M059J (cell line): ENCODE measurements around the gene RNF11. TPM values are rescaled to one million over a fixed set of nuclear protein-coding genes. Genes with fewer than 3 reads are reported as not detected.
"Not testable (repeated sequence)": the region's sequence is repeated elsewhere in the genome, so short reads cannot be mapped to it uniquely, and the experiment has no call there.

ENCODE experiments used
- DNase-seq: peaks from one replicate; pipeline ENCODE4 v3.0.0-alpha.2; 2012; ENCODE audit warnings: low read depth
- total RNA-seq: library from RNA; depleted of rRNA; stranded (reverse); fragments of >200 nt; shearing (Covaris generic); gene quantifications from 2 replicates; pipeline ENCODE4 v1.2.3, GENCODE V29; 2014

Gene RNF11
- total RNA-seq, 1 experiment from 2014 or later, result 237 TPM

DNA sequence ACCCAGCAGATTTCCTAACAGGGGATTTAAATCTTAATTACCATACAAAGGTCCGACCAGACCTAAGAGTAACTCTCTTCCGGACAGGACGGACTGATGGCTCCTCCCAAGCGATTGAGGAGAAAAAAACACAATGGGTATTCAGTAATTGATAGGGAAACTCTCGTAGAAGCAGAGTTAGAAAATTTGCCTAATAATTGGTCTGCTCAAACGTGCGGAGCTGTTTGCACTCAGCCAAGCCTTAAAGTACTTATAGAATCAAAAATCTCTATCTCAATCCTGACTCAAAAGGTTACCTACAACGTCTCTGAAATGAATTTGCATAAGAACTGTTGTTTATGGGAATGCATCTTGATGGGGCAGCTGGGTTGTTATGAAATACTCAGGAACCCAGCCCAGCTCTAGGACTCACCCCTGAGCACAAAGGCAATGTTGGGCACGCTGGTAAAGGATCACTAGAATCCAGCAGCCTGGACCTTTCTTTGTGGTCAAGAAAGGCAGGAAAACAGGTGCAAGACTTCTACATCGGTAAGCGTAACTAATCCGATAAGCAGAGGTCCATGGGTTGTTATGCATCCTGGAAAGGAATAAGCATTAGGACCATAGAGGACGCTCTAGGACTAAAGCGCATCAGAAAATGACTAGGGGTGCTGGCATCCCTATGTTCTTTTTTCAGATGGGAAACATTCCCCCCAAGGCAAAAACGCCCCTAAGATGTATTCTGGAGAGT, 8.7 kb upstream of the RNF11 start:
- not testable (repeated sequence) for DNase-seq

DNA sequence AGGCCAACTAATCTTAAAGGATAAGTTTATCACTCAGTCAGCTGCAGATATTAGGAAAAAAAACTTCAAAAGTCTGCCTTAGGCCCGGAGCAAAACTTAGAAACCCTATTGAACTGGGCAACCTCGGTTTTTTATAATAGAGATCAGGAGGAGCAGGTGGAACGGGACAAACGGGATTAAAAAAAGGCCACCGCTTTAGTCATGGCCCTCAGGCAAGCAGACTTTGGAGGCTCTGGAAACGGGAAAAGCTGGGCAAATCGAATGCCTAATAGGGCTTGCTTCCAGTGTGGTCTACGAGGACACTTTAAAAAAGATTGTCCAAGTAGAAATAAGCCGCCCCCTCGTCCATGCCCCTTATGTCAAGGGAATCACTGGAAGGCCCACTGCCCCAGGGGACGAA, 7.6 kb upstream of the RNF11 start:
- DNase-seq, result not testable (repeated sequence)

DNA sequence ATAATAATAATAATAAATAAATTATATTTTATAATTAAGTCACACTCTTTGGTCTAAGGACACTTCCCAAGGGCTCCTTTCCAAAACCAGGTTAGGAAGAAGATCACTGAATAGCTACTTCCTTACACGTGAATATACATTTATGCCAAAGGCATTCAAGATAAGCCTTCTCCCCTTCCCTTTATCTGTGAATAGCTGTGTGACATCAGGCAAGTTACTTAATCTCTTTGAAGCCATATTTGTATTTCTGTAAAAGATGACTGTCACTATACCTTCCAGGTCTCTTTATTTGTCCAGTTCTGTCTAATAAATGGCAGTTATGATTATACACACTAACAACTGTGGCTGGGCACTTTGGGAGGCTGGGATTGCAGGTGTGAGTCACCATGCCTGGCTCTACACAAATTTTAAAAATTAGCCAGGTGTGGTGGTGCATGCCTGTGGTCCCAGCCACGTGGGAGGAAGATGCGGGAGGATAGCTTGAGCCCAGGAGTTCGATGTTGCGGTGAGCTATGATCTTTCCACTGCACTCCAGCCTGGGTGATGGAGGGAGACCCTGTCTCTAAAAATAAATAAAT, 5.5 kb upstream of the RNF11 start:
- DNase-seq, result no peak

DNA sequence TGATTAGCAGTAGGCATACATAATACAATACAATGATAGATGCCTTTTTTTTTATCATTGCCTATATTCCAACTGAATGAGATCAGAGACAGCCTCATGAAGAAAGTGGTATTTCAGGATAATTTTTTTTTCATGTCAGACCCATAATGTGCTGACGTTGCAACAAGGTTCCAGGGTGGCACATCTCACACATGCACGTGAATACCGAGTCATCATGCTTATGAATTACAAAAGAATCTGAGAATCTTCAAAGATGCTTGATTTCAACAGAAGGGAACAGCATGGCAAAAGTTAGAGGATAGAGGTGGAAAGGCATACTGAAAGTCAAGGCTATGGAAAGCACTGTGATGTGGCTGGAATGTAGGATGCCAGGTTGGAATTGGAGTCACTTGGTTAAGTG, 5.0 kb upstream of the RNF11 start:
- DNase-seq, result peak; percentile 31

DNA sequence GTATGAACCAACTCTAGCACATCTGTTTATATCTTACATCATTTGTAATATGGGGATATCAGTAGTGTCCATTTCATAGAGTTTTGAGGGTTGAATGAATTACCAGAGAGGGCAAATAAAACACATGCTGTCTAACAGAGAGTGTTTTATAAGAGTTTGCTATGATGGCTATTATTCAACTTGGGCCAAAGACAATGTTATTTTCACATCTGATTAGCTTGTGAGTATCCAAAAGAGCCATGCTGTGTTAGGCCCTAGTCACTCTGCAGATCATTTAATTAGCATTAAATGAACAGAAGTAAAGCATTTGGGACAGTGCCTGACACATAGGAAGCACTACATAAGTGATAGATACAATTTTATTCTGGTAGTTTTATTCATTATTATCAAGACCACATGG, 4.2 kb upstream of the RNF11 start:
- no peak for DNase-seq

DNA sequence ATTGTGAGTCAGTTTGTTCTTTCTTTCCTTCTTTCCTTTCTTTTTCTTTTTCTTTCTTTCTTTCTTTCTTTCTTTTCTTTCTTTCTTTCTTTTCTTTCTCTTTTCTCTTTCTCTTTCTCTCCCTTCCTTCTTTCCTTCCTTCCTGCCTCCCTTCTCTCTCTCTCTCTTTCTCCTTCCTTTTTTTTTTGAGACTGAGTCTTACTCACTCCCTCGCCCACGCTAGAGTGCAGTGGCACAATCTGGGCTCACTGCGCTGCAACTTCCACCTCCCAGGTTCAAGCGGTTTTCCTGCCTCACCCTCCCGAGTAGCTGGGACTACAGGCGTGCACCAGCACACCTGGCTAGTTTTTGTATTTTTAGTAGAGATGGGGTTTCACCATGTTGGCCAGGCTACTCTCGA, 1.8 kb upstream of the RNF11 start:
- DNase-seq, result not testable (repeated sequence)

DNA sequence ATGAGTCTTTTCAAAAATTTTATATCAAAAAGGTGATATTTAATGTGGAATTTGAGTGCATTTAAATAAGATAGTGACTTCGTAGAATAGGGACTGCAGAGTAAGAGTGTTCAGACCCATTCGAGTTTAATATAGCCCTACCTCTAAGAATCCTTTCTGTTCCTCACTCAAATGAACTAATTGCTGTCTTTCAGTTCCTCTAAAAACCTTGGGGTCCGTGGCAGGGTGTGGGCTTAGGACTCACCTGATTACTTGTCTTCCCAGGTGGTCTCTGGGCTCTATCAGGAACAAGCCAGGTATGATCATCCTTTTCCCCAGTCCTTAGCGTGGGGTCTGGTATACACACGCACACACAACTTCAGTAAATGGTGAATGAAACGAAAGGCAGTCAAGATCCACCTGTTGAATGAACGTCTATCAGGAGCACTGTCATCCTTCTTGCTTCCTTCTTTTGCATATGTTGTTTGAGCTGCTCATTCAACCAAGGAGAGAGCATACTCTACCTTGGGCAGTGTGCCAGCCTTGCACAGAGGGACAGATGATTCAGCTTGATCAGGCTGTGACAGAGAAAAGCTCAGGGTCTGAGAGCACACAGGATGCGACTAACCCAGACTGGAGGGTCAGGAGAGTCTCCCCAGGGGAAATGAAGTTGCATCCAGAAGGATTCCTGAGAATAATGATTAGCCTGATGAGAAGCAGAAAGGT, 1.2 kb upstream of the RNF11 start:
- DNase-seq, result peak; percentile 87

DNA sequence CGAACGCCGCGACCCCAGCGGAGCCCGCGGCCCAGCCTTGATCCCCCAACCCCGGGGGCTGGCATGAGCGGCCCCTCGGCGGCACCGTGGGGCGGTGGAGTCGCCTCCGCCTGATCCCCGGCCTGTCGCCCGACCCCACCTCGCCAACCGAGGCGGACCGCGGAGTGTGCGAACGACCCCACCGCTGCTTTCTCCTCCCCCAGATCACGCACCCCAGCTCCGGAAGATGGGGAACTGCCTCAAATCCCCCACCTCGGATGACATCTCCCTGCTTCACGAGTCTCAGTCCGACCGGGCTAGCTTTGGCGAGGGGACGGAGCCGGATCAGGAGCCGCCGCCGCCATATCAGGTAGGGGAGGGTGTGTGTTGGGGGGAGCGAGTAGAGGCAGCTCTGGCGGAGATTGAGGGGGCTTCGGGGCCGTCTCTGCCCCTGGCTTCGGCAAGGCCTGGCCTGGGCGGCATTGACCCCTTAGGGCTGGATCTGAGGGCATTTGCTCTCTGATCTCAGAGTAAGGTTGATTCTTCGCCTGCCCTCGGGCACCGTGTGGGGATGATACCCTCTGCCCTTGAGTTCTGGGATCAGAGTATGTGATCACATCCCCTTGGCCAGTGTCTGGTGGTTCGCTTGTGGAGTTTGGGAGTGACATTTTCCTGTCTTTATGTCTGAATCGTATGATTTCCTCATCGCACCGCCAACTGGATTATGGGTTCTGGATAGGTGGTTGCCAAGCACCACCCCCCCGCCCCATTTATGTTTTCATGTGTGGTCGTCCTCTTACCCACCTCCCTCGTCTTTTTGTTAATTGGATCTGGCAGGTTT, 668 bp downstream of the RNF11 start:
- DNase-seq, result peak; percentile 59

DNA sequence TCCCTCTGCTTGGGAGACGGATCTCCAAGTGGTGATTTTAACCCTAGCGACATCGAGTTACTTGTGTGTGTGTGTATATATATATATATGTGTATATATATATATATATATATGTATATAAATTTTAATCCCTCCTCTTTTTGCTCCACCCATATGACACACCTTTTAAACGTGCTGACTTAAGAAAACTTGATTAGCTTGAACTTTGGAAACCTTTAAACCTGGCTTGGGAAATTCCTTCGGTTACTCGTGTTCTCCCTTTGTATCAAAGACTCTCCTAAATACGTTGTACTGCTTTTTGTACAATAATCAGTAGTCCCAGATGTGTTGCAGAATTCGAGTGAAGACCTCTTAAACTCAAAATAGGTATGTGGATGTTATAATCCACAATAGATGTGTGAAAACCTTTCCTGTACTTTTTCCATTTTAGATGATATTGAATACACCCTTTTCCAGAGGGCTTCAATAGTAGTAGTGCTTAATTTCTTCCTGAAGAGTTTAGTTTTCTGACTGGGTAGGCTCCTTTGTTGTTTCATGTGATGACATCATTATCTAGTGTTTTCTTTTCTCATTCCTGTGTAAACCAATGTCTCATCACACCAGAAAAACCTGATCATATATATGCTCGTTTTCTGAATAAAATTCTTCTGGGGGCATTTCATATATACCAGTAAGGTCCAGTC, 1.4 kb downstream of the RNF11 start:
- peak; percentile 48 for DNase-seq

DNA sequence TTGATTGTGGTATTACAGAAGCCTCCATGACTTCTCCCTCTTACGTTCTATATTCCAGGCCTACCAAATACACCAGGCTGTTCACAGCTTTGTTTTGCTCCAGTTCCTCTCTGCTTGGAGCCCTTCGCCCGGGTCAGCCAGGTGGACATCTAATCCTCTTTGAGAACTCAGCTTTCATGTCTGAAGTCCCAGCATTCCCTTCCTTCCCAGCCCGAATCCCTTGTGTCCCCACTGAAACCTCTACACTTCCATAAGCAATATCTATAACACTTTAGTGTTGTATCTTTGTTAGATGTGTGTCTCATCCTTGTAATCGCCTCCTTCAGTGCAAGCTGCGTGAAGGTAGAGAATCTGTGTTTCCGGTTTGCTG, 1.9 kb downstream of the RNF11 start:
- no peak for DNase-seq

DNA sequence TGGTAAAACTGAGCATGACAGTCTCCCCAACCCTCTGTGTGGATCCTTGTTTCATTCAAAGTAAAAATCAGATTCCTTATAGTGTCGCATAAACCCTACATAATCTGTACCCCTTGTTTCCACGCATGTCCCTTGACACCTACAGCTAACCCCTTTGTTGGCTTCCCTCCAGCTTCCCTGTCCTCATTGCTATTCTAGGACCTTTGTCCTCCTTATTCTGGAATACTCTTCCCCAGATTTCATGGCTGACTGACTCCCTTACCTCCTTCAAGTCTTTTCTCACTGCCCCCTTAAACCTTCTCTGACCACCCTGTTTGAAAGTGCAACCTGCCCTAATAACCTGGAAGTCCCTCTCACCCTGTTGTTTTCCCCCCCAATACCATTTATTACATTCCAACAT, 4.0 kb downstream of the RNF11 start:
- DNase-seq, result no peak

DNA sequence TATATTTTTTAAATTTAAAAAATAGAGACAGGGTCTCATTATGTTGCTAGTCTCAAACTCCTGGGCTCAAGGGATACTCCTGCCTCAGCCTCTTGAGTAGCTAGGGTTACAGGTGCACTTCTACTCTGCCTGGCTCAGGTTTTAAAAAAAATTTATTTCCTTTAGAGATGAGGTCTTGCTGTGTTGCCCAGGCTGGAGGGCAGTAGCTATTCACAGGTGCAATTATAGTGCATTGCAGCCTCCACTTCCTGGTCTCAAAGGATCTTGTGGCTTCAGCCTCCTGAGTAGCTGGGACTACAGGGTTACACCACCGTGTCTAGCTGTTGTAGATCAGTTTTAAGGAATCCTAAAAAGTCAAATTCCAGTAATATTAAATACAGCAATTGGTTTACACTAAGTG, 5.0 kb downstream of the RNF11 start:
- no peak for DNase-seq

DNA sequence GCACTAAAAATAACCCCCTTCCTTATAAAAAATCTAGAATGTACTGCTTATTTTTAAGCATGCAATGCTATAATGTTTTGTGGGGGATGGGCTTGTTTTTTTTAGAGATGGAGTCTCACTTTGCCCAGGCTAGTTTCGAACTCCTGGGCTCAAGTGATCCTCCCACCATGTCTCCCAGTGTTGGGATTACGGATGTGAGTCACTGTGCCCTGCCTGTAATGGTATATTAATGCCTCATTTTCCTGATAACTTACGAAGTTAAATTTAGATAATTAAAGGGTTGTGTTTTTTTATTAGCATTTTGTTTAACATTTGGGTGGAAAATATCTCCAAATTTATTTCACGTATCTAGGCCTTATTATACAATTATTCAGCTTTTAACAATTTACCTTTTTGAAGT, 6.5 kb downstream of the RNF11 start:
- DNase-seq, result peak; percentile 42

DNA sequence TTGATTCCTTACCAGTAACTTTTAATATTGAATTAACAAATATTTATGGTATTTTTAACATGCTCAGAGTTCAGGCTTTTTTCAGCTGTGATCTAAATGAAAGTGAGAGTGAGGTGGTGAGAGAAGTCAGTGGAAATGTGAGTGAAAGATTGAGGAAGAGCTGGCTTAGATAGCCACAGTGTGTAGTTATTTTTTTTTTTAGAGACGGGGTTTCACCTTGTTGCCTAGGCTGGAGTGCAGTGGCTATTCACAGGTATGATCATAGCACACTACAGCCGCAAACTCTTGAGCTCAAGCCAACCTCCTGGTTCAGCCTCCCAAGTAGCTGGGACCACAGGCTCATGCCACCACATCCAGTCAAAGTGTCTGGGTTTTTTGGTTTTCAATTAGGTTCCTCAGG, 10.9 kb downstream of the RNF11 start:
- no peak for DNase-seq

DNA sequence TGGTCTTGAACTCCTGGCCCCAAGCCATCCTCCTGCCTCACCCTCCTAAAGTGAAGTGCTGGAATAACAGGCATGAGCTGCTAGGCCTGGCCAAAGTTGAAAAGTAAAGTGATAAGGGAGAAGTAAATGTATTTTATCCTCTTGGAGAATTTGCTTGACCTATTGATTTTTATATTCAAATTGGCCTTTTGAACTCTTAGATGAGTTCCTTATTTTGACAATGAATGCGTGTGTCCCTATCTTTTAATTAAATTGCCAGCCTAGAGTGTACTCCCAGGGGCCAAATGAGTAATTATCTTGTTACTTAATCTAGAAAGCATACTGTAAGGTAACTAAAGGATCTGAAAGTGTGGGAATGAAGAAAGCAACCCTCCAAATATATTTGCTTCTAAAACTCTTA, 11.4 kb downstream of the RNF11 start:
- DNase-seq, result peak; percentile 42

DNA sequence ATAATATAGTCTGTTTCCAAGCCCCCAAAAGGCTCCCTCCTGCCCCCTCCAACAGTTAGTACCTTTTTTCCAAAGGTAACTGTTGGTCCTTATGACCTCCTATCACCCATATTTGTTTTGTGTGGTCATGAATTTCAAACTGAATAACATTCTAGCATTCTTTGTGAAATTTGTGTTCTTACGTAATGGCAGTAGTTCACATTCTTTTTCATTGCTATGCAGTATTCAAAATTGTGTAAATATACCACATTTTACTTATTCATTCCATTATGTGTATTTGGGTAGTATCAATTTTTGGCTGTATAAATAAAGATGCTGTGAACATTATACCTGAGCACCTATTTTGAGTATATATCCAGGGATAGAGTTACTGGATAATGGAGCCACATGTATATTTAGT, 13.4 kb downstream of the RNF11 start:
- DNase-seq, result no peak

DNA sequence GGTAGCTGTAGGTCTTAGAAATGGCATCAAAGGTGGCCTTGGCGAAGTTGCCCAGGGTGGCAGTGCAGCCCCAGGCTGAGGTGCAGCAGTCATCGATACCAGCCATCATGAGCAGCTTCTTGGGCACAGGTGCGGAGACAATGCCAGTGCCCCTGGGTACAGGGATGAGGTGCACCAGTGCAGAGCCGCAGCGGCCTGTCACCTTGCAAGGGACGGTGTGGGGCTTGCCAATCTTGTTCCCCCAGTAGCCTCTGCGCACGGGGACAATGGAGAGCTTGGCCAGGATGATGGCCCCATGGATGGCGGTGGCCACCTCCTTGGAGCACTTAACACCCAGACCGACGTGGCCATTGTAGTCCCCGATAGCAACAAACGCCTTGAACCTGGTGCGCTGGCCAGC, 14.7 kb downstream of the RNF11 start:
- DNase-seq, result not testable (repeated sequence)

DNA sequence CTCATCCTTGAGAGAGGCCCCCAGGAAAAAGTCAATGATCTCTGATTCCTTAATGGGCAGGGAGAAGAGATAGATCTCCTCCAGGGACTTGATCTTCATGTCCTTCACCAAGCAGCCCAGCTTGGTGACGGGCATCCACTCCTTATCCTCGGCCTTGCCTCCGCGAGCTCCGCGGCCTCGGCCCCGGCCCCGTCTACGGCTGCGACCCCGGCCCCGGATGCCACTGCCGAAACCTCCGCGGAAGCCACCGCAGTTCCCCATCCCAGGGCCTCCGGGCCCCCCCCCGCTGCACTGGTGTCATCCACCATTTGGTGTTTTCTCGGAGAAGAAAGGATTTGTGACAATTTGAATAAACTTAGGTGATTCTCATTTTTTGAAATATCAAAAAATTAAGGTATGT, 15.1 kb downstream of the RNF11 start:
- DNase-seq, result not testable (repeated sequence)

DNA sequence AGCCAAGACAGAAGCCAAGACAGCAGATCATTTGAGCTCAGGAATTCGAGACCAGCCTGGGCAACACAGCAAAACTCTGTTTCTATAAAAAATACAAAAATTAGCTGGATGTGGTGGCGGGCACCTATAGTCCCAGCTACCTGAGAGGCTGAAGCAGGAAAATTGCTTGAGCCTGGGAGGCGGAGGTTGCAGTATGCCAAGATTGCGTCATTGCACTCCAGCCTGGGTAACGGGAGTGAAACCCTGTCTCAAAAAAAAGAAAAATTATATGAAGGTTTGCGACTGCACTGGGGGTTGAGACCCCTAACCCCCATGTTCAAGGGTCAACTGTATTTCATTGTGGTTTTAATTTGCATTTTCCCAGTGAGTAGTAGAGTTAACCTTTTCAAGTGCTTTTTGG, 16.3 kb downstream of the RNF11 start:
- no peak for DNase-seq

DNA sequence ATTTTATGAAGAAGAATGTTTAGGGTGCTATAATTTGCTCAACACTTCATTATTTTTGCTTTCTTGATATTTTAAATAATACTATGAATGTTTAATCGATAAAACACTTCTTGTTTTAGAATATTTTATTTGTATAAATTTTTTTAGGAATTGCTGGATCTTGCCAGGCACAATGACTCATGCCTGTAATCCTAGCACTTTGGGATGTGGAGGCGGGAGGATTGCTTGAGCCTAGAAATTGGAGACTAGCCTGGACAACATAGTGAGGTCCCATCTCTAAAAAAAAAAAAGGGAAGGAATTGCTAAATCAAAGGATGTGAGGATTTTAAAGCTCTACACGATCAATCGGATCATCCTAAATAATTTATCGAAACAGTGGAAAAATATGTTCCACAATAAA, 17.6 kb downstream of the RNF11 start:
- peak; percentile 43 for DNase-seq

DNA sequence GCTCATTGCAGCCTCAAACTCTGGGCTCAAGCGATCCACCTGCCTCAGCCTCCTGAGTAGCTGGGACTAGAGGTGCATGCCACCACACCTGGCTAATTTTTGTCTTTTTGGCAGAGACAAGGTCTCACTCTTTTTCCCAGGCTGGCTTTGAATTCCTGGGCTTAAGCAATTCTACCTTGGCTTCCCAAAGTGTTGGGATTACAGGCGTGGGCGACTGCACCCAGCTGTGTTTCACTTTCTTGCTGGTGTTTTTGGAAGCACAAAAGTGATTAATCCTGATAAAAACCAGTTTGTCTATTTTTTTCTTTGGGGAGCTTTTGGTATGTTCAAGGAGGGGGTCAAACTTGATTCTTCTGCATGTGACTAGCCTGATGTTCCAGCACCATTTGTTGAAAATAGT, 19.3 kb downstream of the RNF11 start:
- DNase-seq, result no peak
